WTC11 (cell line): ENCODE results near the gene ADAM29. TPM values are rescaled to one million over a fixed set of nuclear protein-coding genes. Genes with fewer than 3 reads are reported as not detected.

Experiments used
- ATAC-seq: fragments of 200-7000 bp; cut with Tn5 transposase; 2 replicates; pipeline ENCODE4 v1.10.0; 2021; ENCODE audit warnings: mild to moderate bottlenecking, moderate library complexity
- CTCF ChIA-PET: fragments of 300-600 bp; sonication (Branson Sonifier 250); formaldehyde crosslinking; loops from one replicate; lab custom pipeline; 2021; ENCODE audit warnings: antibody characterized with exemption; lab: Charles Lee
- POLR2A ChIA-PET: fragments of 350-600 bp; sonication (Branson Sonifier 250); formaldehyde crosslinking; loops from one replicate; lab custom pipeline; 2021; ENCODE audit warnings: antibody characterized with exemption; lab: Charles Lee
- DNase-seq: peaks from one replicate; pipeline ENCODE4 v3.0.0; 2021; ENCODE audit warnings: low spot score
- H3K27ac Mint-ChIP-seq: 2 replicates; pipeline ENCODE4 v1.8.0; 2021; ENCODE audit warnings: mixed read lengths
- H3K27me3 Mint-ChIP-seq: 2 replicates; pipeline ENCODE4 v1.8.0; 2021; ENCODE audit warnings: low read depth, mild to moderate bottlenecking, moderate library complexity, mixed read lengths
- H3K36me3 Mint-ChIP-seq: 2 replicates; pipeline ENCODE4 v1.8.0; 2021; ENCODE audit warnings: mixed read lengths
- H3K4me1 Mint-ChIP-seq: 2 replicates; pipeline ENCODE4 v1.8.0; 2022; ENCODE audit warnings: mixed read lengths
- H3K4me3 Mint-ChIP-seq: 2 replicates; pipeline ENCODE4 v1.8.0; 2021; ENCODE audit warnings: mild to moderate bottlenecking, moderate library complexity, mixed read lengths
- H3K9me3 Mint-ChIP-seq: 2 replicates; pipeline ENCODE4 v1.8.0; 2021; ENCODE audit warnings: mixed read lengths
- AR ChIP-seq: fragments of 250-450 bp; sonication (Bioruptor Pico); IDR thresholded peaks from 2 replicates; pipeline ENCODE4 v1.9.0; 2021; ENCODE audit warnings: mild to moderate bottlenecking
- FOXJ3 ChIP-seq: sonication (generic); formaldehyde crosslinking; IDR thresholded peaks from 2 replicates; pipeline ENCODE4 v1.9.0; 2021; ENCODE audit warnings: missing genetic modification reagents, mild to moderate bottlenecking, borderline replicate concordance
- MYBL2 ChIP-seq: sonication (generic); formaldehyde crosslinking; IDR thresholded peaks from 2 replicates; pipeline ENCODE4 v1.8.1; 2023; ENCODE audit warnings: mild to moderate bottlenecking, moderate library complexity, missing genetic modification reagents
- PRDM15 ChIP-seq: sonication (generic); formaldehyde crosslinking; IDR thresholded peaks from 2 replicates; pipeline ENCODE4 v1.8.0; 2022; ENCODE audit warnings: missing genetic modification reagents
- SMAD3 ChIP-seq: sonication (generic); formaldehyde crosslinking; IDR thresholded peaks from 2 replicates; pipeline ENCODE4 v1.8.0; 2022; ENCODE audit warnings: missing genetic modification reagents, mild to moderate bottlenecking, borderline replicate concordance
- TEAD1 ChIP-seq: sonication (generic); formaldehyde crosslinking; IDR thresholded peaks from 2 replicates; pipeline ENCODE4 v1.8.0; 2022; ENCODE audit warnings: mild to moderate bottlenecking, missing genetic modification reagents
- ZBTB21 ChIP-seq: sonication (generic); formaldehyde crosslinking; IDR thresholded peaks from 2 replicates; pipeline ENCODE4 v1.8.1; 2023; ENCODE audit warnings: mild to moderate bottlenecking, missing genetic modification reagents, borderline replicate concordance
- ZMAT4 ChIP-seq: fragments of 250-450 bp; sonication (Bioruptor Pico); IDR thresholded peaks from 2 replicates; pipeline ENCODE4 v1.9.0; 2021; ENCODE audit warnings: mild to moderate bottlenecking
- ZNF512 ChIP-seq: sonication (generic); formaldehyde crosslinking; IDR thresholded peaks from 2 replicates; pipeline ENCODE4 v1.8.1; 2022; ENCODE audit warnings: missing genetic modification reagents, borderline replicate concordance
- ZNF532 ChIP-seq: fragments of 250-450 bp; sonication (Bioruptor Pico); IDR thresholded peaks from 2 replicates; pipeline ENCODE4 v1.9.0; 2021; ENCODE audit warnings: mild to moderate bottlenecking, borderline replicate concordance
- total RNA-seq: library from RNA; stranded (reverse); gene quantifications from 3 replicates; pipeline ENCODE4 v1.2.3, GENCODE V29; 2021

Gene ADAM29
- total RNA-seq, 1 experiment from 2014 or later = not detected

GRCh38 chr4:174972911-174973310, 54.8 kb downstream of the ADAM29 start (continued):
- no peak for TF ChIP-seq ZNF532 (CRISPR knock-in tag)

- Mint-ChIP-seq H3K27me3 (no peaks in the 10 kb centered on the region), H3K27ac (no peak overlapping the region), H3K4me1 (no peaks in the 10 kb centered on the region), H3K4me3 (no peak overlapping the region), H3K36me3 (no peaks in the 10 kb centered on the region), H3K9me3 (peaks cover 35% of the 10 kb centered on the region)
- TF ChIP-seq ZBTB21 (CRISPR knock-in tag) = no peak
- TF ChIP-seq TEAD1 = no peak
- no peak for TF ChIP-seq MYBL2 (CRISPR knock-in tag)
- no peak for TF ChIP-seq FOXJ3
- TF ChIP-seq PRDM15 (CRISPR knock-in tag) = no peak
- TF ChIP-seq ZMAT4 (CRISPR knock-in tag) = no peak
- no peak for TF ChIP-seq ZNF512
- TF ChIP-seq AR (CRISPR knock-in tag) = no peak
- TF ChIP-seq SMAD3 (CRISPR knock-in tag) = no peak
- no peak for DNase-seq
- POLR2A ChIA-PET = no interaction called here
- CTCF ChIA-PET = no interaction called here
- ATAC-seq = no peak
Measured at GRCh38 chr4:174973336-174973735, 55.2 kb downstream of the ADAM29 start.
